Measurements from ENCODE around the gene KRT79. TPM values are rescaled to one million over a fixed set of nuclear protein-coding genes. Genes with fewer than 3 reads are reported as not detected.

KRT79 gene
- total RNA-seq, 4 donors from 2014 or later = not detected

DNA sequence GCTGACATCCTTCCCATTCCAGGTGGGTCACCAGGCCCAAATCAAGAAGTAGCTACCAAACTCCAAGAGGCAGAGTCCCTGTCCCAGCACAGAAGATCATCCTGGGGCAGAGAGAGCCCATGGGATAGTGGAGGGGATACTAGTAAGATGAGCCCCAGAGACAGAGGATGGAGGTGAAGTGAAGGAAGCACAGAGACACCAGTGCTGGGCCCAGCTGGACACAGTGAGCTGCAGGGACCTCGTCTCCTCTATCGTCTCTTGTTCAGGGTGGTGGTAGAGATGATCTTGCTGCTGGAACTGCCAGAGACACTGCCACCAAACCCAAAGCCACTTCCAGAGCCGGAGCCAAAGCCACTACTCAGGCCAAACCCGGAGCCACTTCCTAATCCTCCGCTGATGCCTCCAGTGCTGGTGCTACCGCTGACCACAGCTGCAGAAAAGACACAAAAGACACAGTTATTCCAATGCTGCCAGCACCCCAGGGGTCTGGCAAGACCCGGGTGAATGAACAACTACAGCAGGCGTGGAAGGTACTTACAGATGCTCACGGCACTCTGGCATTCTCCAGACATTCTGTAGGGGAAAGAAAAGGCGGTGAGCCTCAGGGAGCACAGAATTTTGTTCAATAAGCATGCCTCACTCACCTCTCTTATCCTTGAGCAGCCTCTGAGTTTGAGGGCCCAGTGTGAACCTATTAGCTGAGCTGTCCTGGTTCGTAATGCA, 27.1 kb downstream of the KRT79 start:
- Histone ChIP-seq H3K4me1 (peaks cover 0 to 4% (median 0%) of the 10 kb centered on the region in 4 donors), H3K9me3 (no peaks in the 10 kb centered on the region), H3K4me3 (no peak overlapping the region), H3K27ac (replicated peaks in 1 of 4) (no peak overlapping the region), H3K36me3 (no peaks in the 10 kb centered on the region), H3K27me3 (peaks cover 0 to 13% (median 0%) of the 10 kb centered on the region in 4 donors)
- intact Hi-C loops (cut with DNase I) = no loop called here
- 82% methylated on average over 11 of the region's 11 CpGs for WGBS
- DNase-seq (ENCODE audit: extremely low spot score) = no peak
- TF ChIP-seq EP300 (IDR thresholded peaks at IDR 0.05) (no peak), POLR2A (IDR thresholded peaks at IDR 0.05; ENCODE audit: low read depth) (no peak)
- TF ChIP-seq, protein P1, sequence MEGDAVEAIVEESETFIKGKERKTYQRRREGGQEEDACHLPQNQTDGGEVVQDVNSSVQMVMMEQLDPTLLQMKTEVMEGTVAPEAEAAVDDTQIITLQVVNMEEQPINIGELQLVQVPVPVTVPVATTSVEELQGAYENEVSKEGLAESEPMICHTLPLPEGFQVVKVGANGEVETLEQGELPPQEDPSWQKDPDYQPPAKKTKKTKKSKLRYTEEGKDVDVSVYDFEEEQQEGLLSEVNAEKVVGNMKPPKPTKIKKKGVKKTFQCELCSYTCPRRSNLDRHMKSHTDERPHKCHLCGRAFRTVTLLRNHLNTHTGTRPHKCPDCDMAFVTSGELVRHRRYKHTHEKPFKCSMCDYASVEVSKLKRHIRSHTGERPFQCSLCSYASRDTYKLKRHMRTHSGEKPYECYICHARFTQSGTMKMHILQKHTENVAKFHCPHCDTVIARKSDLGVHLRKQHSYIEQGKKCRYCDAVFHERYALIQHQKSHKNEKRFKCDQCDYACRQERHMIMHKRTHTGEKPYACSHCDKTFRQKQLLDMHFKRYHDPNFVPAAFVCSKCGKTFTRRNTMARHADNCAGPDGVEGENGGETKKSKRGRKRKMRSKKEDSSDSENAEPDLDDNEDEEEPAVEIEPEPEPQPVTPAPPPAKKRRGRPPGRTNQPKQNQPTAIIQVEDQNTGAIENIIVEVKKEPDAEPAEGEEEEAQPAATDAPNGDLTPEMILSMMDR (IDR thresholded peaks at IDR 0.05) = no peak

DNA sequence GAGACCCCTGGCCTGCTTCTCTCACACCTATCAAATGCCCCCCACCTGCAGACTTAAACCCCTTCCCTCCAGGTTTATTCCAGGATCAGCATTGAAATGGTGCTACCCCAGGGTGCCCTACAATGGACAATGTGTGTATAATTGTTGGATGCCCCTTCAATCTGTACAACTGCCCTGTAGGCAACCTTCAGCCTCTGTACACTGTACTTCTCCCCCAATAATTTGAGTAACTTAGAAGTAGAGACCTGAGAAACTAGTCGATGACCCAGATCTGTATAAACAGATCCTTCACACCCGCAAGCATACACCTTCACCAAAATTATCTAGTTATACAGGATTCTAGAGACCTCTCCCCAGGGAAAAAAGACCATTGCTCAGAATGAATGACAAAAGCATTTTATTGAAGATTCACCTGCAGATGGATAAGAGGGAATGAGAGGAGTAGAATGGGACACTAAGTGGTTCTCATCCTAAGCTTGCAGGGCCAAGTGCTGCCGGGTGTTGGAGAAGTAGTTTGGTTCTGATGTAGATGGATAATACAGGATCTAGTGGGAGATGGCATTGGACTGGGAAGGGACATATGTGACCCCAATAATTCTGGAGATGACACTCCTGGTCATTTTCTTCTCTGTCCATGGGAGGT, 27.8 kb downstream of the KRT79 start:
- 90% methylated on average over 3 of the region's 3 CpGs for WGBS
- DNase-seq (ENCODE audit: extremely low spot score) = no peak
- Histone ChIP-seq H3K4me3 (no peak overlapping the region), H3K9me3 (no peaks in the 10 kb centered on the region), H3K27me3 (peaks cover 0 to 13% (median 0%) of the 10 kb centered on the region in 4 donors), H3K4me1 (peaks cover 0 to 4% (median 0%) of the 10 kb centered on the region in 4 donors), H3K27ac (replicated peaks in 1 of 4) (no peak overlapping the region), H3K36me3 (no peaks in the 10 kb centered on the region)
- TF ChIP-seq, protein P1 (IDR thresholded peaks at IDR 0.05) = no peak
- TF ChIP-seq EP300 (IDR thresholded peaks at IDR 0.05) = no peak
- no peak for TF ChIP-seq POLR2A (IDR thresholded peaks at IDR 0.05; ENCODE audit: low read depth)
- TF ChIP-seq POLR2AphosphoS5 (IDR thresholded peaks at IDR 0.05) = no peak
- intact Hi-C loops (cut with DNase I) = no loop called here

DNA sequence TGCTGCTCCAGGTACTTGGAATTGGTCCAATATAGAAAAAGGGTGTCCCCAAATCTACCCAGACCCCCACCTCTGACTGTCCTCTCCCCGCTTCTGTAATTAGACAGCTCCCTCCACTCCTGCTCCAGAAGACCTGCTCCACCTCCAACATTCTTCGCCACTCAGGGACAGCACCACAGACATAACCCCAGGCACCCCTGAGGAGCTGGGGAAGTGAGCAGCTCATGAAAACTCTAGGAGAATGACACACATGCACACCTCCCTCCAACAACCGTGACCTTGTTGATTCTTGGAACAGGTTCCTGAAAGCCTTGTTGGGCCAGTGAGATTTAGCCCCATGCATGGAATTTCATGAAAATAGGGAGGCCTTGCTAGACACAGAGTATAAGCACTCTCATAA, 28.4 kb downstream of the KRT79 start:
- H3K9me3 ChIP-seq = no peaks in the 10 kb centered on the region
- H3K27ac ChIP-seq (replicated peaks in 1 of 4) = no peak overlapping the region
- no peak for DNase-seq (ENCODE audit: extremely low spot score)
- H3K4me3 ChIP-seq = no peak overlapping the region
- peaks cover 0 to 13% (median 0%) of the 10 kb centered on the region in 4 donors for H3K27me3 ChIP-seq
- 83% methylated on average over 3 of the region's 3 CpGs for WGBS
- intact Hi-C loops (cut with DNase I) = no loop called here
- no peaks in the 10 kb centered on the region for H3K36me3 ChIP-seq
- peaks cover 0 to 5% (median 3%) of the 10 kb centered on the region in 4 donors for H3K4me1 ChIP-seq
- TF ChIP-seq, protein P1 (IDR thresholded peaks at IDR 0.05) = no peak
- TF ChIP-seq POLR2A (IDR thresholded peaks at IDR 0.05; ENCODE audit: low read depth) = no peak
- TF ChIP-seq POLR2AphosphoS5 (IDR thresholded peaks at IDR 0.05) = no peak
- no peak for TF ChIP-seq EP300 (IDR thresholded peaks at IDR 0.05)

DNA sequence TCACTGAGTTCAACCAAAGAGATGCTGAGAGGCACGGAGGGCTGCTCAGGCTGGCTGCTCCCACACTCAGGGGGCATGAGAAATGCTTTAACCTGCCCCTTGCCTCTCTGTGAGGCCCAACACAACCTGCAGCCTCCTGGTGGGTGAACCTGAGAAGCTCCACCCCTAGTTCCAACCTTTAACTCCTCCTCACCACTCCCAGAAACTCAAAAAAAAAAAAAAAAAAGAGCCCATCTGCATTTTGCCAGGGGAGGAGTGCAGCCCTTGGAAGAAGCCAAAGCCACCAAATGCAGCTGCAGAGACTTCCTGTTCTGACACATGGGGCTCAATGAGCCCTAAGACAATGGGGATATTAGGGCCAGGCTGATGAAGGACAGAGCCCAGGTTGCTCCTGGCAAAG, 29.1 kb downstream of the KRT79 start:
- no peak for DNase-seq (ENCODE audit: extremely low spot score)
- no peak overlapping the region for H3K4me3 ChIP-seq
- H3K9me3 ChIP-seq = no peaks in the 10 kb centered on the region
- H3K27me3 ChIP-seq = peaks cover 0 to 13% (median 0%) of the 10 kb centered on the region in 4 donors
- H3K4me1 ChIP-seq = peaks cover 0 to 9% (median 6%) of the 10 kb centered on the region in 4 donors
- 44% methylated on average over 1 of the region's 1 CpG for WGBS
- H3K27ac ChIP-seq (replicated peaks in 1 of 4) = no peak overlapping the region
- H3K36me3 ChIP-seq = no peaks in the 10 kb centered on the region
- intact Hi-C loops (cut with DNase I) = no loop called here
- no peak for TF ChIP-seq EP300 (IDR thresholded peaks at IDR 0.05)

DNA sequence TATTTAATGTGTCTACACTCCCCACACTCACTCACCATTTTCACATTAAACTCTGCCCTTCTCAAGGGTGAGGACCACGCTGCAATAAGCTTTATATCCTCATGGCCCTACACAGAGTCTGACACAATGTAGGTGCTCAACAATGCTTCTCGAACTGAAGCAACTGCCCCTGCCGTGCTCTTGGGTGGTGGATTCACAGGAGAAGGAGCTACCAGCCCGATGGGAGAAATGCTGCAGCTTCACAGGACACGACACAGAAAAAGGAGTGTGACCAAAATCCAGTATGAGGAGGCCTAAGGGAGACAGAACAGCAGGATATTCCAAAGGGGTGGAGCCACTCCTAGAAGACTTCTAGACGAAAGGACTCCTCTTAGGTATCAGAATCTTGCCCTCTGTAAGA, 31.7 kb downstream of the KRT79 start:
- 75% methylated on average over 6 of the region's 6 CpGs for WGBS
- H3K4me1 ChIP-seq = peaks cover 0 to 9% (median 6%) of the 10 kb centered on the region in 4 donors
- no peak overlapping the region for H3K27ac ChIP-seq (replicated peaks in 1 of 4)
- intact Hi-C loops (cut with DNase I) = no loop called here
- H3K9me3 ChIP-seq = no peaks in the 10 kb centered on the region
- no peaks in the 10 kb centered on the region for H3K27me3 ChIP-seq
- no peak for TF ChIP-seq POLR2A (IDR thresholded peaks at IDR 0.05; ENCODE audit: low read depth)
- TF ChIP-seq EP300 (IDR thresholded peaks at IDR 0.05) = no peak
- TF ChIP-seq, protein P1 (IDR thresholded peaks at IDR 0.05) = no peak
- TF ChIP-seq POLR2AphosphoS5 (IDR thresholded peaks at IDR 0.05) = no peak
- no peak for DNase-seq (ENCODE audit: extremely low spot score)
- no peaks in the 10 kb centered on the region for H3K36me3 ChIP-seq
- H3K4me3 ChIP-seq = no peak overlapping the region
